G401.6 (cell line): Measurements from ENCODE around the gene YEATS2.

Experiments
- FAIRE-seq: peaks from 2 replicates; lab custom pipeline; 2012; peaks lifted over from hg19 to GRCh38; lab: Jason Lieb, UNC

The YEATS2 gene

DNA sequence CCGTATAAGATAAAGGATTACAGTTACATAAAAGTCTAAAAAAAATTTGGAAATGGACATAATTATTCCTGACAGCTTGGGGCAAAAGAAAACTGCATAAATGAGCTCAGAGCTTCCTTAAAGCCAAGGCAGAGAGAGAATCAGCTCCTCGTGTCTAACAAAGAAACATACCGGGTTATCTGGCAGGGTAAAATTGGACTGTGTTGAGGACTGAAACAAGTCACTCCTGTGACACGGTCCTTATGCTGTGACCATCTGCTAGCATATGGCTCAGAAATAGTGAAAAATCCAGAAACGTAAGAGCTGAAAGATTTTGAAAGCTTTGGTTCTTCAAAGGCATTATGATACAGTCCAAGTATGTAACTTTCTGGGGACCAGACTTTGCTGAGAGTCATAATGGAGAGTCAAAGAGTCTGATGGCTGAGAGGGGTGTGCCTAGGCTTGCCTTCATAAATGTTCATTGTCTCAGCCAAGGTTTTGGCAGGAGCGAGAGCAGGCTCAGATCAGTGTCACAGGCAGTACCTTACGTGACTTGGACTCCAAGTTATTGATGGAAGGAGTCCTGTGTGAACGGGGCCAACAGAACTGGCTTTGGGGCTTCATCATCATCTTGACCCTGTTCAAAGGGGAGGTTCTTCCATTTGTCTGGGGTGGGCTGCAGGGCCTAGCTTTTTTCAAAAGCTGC, 115.3 kb downstream of the YEATS2 start:
- no peak for FAIRE-seq

DNA sequence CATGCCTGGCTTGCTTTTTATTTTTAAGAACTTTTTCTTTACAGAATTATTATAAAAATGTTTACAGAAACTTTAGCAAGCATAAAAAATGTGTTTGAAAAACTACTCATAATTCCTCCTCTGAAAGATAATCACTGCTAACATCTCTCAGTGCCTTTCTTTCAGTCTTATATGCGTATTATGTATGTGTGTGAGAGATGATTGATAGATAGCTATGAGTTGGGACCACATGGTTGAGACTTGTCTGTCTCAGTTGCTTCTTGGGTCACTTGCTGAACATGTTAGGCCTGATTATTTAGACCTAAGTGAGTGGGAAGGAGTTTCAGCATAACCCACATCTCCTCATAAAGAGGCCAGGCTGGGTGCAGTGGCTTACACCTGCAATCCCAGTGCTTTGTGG, 116.6 kb downstream of the YEATS2 start:
- FAIRE-seq: no peak

DNA sequence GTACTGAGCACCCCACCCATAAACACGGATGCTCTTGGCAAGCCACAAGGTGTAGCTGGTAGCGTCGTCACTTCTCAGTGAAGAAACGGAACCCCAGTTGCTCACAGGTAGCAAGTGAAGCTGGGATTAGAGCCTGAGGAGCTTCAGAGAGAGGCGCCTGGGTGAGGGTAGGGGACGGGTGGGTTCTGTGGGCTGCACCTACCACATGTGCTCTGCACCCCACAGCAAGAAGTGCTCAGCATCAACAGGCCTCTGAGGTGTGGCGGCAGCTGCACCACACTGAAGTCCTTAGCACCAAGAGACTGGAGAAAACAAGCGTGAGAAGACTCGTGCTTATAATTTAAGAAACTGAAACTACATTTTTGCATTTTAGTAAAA, 118.0 kb downstream of the YEATS2 start:
- no peak for FAIRE-seq

DNA sequence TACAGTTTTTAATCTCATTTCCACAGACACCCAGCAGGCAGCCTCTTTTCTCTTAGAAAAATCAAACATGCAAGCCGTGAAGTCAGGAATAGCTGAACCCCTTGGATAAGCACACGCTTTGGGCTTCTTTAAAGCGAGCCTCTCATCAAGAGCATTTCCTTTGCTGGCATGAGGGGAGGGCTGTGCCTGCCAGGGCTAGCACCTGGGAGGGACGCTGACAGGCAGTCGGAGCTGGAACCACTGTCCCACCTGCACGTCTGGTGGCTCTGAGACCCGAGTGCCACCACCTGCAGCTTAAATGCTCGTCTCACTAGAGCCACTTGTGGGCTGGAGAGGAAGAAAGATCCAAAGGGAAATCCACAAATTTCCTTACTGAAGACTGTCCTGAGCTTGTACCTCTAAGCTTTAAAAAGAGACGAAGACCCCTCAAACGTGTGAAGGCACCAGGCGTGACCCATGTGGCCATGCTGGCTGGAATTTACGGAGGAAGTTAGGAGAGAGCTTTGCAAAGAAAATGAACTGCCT, 118.4 kb downstream of the YEATS2 start:
- no peak for FAIRE-seq

DNA sequence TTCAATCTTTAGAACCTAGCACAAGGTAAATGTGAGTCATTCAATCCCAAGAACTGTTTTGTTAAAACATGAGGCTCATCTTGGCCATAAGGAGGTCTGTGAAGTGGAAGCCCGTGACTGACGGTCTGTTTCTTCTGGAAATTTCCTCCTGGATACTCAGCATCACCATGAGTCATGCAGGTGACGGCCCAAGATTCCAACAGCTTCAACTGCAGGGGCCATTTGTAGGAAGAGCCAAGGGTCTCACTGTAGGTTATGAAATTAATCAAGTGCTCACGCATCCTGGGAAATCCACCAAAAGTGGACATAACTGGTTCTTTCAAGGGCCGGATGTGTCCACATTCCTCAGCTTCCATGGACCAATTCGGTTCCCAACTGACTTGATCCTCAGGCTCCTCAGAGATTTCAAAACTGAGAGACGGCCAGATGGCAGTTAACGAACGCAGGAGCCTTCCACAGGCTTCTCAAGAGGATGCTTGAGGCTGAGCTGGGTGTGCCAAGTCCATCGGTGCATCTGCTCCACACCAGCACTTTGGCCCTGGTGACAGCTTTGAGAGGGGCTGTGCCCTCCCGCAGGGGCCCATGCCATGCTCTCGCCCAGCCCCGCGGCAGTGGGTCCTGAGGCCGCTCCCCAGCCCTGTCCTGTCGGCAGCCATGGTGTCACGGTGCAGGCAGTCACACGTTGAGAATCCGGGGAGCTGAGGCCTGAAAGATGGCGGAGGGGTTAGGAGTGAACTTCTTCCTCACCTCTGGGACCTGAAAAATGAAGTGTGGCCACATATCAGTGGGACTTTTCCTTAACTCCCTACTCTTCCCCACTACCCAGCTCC, 119.3 kb downstream of the YEATS2 start:
- no peak for FAIRE-seq

DNA sequence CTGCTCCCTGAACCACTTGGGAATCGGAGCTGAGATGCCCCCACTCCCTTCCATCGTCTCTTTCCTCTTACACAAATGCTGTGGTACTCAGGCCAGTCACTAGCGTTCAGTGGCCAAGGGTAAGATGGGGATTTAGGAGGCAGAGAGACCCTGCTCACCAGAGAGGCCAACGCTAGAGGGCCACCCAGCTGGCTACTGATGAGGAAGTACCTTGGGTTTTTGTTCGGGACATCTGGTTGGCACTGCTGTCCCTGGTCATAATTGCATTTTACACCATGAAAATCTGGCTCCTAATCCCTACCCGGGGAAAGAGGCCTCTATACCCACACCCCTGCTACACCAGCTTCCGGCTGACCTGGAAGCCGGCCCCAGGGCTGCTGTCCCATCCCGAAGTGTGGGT, 120.0 kb downstream of the YEATS2 start:
- no peak for FAIRE-seq

DNA sequence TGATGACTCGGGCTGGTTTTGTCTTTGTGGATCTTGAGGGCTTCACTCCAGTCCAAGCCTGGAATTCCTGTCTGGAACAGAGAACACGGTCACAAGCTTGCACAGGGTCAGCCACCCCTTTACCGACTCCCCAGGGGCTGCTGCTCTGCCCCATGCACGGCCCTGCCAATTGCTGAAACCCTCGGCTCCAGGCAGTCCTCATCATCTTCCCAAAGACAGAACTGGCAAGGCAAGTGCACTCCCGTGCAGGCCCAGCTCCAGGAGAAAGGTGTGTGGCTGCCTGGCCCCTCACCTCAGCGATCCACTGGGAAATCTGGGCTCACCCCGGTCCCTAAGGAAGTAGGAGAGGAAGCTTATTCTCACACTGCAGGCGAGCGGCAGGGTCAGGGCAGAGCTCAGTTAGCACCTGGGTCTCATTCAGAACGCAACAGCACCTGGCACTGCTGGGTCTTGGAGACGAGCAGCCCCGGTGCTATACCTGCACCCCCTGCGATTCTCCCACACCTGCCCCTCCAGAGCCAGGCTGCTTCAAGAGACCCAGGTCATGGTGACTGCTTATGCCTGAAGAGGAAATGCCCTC, 120.5 kb downstream of the YEATS2 start:
- FAIRE-seq: no peak

DNA sequence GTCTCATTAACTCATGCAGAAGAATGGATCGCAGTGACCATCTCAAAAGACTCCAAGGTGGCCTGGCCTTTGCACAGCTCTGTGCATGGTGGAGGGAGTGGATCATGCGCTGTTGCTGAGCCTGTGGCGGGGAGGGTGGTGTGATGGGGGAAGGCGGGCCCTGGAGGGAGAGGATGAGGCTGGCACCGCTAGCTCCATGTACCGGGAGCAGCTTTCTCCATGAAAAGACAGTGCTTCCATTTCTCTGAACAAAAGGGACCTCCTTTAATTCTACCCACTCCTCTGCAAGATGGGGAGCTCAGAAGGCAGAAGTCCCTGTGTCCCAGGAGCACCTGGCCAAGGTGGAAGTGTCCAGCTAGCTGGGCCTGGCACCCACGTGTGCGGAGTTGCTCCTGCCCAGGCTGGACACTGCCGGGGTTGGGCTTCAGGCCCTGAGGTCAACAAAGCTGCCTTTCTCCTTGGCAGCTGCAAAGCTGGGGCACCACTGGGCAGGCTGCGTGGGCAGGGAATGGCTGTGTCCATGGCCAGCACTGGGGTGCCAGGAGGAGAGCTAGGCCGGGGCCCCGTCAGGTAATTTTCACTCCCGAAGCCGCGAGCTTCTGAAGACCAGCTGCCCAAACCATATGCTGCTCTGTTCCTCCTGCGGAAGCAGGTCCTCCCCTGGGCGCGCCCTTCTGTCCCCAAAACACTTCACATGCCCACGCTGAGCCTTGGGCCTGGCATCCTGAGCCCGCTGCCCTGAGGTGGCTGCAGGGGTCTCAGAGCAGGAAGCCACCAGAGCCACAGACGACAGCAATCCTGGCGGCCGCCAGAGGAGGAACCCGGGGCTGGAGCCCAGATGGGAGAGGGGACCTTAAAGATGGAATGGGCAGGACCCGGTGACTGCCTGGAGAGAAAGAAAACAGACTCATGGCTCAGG, 121.4 kb downstream of the YEATS2 start:
- FAIRE-seq: no peak

DNA sequence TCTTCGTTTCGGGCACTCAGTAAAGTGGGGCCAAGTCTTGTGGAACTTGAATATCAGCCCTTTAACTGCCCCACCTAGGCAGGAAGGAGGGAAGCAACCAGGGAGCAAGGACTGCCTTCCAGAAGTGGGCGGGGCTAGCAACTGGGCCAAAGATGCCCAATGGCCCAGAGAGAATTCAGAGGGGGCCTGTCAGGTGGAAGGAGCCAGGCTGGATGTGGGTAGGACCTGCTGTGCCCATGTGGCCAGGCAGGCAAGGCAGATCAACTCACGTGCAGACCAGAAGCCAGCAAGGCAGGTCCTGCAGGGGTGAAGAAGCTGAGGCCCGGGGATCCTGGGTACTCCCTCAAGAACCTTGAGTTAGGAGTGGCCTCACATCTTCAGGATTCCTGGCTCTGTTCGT, 122.2 kb downstream of the YEATS2 start:
- no peak for FAIRE-seq

DNA sequence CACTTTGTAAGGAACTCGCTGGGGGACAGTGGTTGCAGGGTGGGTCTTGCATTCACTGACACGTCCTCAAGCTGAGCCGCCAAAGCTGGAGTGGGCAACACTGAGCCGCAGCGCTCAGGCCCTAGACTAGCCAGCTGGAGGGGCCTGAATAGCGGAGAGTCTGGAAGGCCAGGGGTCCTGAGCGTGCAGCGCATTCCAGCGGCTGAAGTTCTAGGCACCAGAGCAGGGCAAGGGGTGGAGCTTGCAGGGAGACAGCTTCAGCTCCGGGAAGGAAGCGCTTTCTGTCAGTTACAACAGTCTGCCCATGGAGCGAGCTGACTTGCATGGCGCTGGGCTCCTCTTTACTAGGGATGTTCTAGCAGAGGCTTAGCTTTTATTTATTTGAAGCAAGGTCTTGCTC, 125.0 kb downstream of the YEATS2 start:
- no peak for FAIRE-seq

DNA sequence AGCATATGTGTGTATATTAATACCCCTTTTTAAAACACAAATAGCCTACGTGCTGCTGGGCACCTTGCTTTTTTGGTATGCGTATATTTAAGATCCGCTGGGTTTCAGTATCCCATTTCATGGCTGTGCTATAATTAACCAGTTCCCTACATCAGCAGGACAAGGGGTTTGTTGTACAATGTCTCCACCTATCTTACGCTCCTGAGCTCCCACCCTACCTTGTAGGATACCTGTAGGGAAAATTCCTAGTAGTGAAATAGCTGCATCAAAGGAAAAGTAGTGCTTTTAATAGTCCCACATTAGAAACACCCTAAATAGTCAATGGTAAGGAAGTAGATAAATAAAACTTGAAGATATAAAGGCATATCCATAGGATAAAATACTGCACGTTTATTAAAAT, 126.4 kb downstream of the YEATS2 start:
- no peak for FAIRE-seq

DNA sequence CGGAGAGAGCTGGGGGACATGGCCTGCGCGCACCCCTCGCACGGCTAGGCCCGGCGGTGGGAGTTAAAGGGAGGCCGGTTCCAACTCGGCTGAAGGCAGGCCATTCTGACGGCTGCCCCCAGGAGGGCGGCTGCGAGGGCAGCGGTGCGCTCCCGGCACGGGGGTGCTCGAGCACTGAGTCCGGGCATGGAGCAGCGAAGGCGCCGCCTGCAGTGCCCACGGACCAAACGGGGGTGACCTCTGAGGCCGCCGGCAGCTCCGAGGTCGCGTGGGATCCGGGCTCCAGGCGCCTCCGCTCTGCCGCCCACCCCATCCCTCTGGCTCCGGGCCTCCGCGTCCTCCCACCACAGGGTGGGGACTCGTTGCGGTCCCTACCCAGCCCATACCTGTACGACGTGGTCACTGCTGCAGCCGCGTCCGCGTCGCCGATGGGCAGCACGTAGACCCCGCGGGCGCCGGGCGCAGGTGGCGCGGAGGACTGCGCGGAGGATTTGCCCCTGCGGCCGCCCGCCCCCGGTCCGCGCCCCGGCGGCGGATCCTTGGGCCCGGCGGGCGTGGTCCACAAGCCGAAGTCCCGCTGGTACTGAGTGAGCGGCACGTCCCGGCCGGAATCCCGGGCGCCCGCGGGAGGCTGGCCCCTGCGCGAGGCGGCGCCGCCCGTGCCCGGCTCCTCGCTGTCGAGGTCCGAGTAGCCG, 127.3 kb downstream of the YEATS2 start:
- FAIRE-seq: no peak

DNA sequence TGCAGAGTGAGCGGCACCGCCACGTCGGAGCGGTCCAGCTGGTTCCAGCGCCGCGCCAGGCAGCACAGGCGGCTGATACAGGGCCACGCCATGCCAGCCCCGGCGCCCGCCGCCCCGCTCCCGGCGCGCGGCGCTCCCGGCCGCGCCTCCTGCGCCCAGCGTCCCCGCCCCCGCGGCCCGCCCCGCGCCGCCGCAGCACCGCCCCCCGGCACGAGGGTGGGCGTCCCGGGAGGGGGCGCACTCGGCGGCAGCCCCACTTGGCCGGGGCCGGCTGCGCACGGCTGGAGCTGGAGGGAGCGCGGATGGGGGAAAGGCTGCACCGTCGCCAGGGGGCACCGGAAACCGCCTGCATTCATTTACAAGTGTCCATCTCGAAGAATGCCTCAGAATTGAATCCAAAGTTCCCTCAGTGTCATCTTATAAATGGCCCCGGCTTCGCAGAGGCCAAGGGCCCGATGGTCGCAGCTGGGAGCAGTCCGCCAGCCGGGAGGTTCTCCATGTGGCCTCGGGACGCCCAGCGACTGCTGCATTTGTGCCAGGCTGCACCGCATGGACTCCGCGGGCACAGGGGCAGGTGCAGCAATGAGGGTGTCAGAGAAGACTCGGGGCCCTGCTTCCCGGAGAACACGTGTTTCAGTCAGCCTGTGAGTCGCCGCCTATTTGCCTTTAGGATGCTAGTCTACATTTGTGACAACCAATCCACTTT, 128.0 kb downstream of the YEATS2 start, which contains the start of gene MAP6D1:
TSS of gene MAP6D1 (minus strand) at position 122 of the 706 bp plus-strand sequence. CDS start at position 92, 30 bp downstream.
- FAIRE-seq: no peak

DNA sequence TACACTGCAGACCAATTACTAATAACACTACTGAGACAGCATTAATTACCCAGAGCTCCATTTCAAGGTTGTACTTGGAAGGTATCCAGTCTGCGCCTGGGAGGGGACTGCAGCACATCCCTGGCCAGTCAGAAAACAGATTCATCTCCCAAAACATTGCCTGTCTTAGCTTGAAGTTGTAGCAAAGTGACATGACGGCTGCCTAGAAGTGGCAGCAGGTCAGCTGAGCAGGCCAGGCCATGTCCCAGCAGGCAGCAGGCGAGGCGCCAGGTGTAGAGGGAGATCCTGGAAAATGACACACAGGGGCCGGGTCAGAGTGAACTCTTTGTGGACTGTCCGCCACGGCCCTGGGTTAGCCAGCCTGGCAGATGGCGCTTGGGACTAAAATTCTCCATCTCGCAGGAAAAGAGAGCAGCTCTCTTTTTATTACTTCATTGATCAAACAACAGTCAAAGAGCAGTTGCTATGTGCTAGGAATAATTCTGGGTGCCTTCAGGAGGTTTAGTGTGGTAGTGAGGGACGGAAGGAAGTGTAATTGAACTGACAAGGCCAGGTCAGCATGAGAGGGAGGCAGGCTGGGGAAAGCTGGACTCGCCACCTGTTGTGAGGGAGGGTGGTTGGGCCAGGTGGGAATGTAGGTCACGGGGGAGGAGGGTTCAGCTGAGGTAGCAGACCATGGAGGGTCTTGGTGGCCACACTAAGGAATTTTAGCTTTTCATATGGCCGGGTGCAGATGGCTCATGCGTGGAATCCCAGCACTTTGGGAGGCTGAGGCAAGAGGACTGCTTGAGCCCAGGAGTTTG, 129.1 kb downstream of the YEATS2 start:
- FAIRE-seq: no peak

DNA sequence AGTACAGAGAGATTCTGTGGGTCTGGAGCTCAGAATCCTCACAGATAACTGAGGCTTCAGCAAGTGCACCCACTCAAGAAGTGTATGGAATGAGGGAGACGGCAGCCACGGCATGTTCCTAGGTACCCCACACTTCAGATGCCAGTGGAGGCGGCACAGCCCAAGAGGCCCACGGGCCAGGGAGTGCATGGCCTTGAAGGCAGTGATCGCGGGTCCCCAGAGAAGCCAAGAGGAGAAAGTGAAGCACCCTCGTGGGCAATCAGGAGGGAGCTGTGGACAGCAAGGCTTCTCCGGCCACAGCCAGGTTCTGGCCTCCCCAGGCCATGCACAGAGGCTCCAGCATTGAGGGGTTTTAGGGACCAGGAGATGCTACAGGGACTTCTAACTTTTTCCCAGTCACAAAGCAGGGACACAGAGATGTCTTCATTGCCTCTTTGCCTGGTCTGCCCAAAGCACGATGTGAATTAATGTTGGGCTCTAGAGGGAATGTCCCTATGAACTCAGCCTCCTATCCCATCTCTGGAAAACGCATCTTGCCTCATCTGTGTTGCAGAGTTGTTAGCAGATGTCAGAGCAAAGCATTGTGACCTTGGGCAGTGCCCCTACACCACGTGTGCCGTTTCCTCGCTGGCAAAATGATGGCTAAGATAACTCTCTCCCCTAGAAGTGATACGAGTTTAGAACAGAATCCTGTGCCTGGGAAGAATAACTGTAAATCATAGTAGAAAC, 130.4 kb downstream of the YEATS2 start:
- FAIRE-seq: no peak

DNA sequence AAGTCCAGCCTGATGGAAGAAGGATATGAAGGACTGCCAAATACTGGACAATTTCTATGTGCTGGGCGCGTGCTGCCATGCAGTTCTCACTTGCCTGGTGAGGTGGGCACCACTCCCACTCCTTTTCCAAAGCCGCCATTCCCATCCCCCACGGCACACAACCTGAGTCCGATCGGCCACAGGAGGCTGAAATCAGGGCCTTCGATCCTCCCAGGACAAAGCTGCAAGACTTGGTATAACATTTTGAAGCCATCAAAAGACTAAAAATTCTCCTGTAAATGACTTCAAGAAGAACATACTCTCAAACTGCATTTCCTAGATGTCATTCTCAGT, 130.9 kb downstream of the YEATS2 start:
- FAIRE-seq: no peak

DNA sequence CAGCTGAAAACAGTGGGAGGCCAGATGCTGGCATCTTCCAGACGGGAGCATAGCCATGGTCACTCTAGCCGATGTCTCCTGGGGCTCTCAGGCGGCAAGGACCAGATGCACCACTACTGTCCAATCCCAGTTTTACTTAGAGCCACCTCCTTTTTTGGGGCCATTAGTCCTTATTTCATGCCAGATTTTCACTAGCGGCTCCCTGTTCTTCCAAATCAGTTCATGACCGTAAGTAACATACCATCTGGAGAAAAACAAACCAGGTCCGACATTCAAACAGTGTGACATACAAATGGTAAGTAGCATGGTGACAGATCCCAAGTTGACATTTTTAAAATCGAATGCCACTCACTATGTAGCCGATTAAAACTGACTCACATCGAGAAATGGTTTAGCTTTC, 131.9 kb downstream of the YEATS2 start:
- FAIRE-seq: no peak

DNA sequence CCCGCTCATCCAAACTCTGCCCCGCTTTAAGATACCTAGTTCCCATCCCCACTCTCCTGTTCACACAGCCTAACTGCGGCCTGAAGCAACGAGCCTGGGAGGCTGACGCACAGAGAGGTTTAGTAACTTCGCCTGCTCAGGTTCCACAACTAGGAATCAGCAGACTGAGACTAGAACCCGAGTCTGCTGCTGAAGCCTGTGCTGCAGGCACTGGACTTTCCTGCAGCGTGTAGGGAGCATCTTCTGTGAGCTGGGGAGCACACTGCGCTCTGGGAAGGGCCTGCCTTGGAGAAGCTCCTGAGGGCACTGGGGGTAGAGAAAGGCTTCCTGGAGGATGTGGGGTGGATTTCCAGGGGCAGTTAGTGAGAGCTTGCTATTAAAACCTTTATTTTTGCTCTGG, 132.6 kb downstream of the YEATS2 start:
- FAIRE-seq: no peak

DNA sequence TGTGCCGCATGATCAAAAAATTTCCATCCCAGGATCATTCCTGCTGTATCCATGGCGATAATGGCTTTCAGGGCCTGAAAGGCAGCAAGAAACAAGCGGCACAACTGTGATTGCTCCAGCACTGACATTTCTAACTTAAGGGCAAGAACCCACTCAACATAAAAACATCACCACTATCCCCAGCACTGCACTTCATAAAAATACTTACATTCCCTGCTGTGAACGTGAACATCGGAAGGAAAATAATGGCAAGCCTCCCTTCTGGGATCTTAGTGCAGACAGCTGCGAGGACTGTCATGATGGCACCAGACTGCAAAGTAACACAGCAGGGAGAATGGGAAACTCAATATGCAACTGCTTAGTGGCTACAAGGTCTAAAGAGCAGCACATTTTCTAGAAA, 135.9 kb downstream of the YEATS2 start:
- FAIRE-seq: no peak
